Urinary bladder (tissue), 4 donors: ENCODE measurements around the gene NOS1AP. TPM values are rescaled to one million over a fixed set of nuclear protein-coding genes. Genes with fewer than 3 reads are reported as not detected.

Experiments
- DNase-seq: peaks from one replicate; pipeline ENCODE4 v3.0.0-alpha.2; 2015; ENCODE audit errors: extremely low spot score
- H3K27ac ChIP-seq: one replicate; pipeline ENCODE4 v1.5.1; 2013; ENCODE audit warnings: low read depth, mild to moderate bottlenecking, moderate library complexity
- H3K36me3 ChIP-seq: one replicate; pipeline ENCODE4 v1.6.1; 2013; ENCODE audit warnings: mild to moderate bottlenecking, moderate library complexity; ENCODE audit not compliant: insufficient read depth
- H3K4me1 ChIP-seq: one replicate; pipeline ENCODE4 v1.6.1; 2013; ENCODE audit warnings: mild to moderate bottlenecking, moderate library complexity; ENCODE audit not compliant: insufficient read depth
- H3K4me3 ChIP-seq: one replicate; pipeline ENCODE4 v1.5.1; 2013; ENCODE audit warnings: low read depth, low read length
- WGBS: extraction: QIAGEN DNeasy Blood & Tissue Kit; methylation state at CpG from one replicate; pipeline ENCODE4 v1.1.7; 2013; 5-methylcytosine and 5-hydroxymethylcytosine counted together
- polyA plus RNA-seq: library from polyadenylated mRNA; stranded (reverse); fragments of 200-250 nt; gene quantifications from one replicate; pipeline ENCODE4 v1.2.3, GENCODE V29; 2013
- total RNA-seq: library from RNA; depleted of rRNA; stranded (reverse); fragments of >200 nt; gene quantifications from one replicate; pipeline ENCODE4 v1.2.3, GENCODE V29; 2014
- donor health status: healthy with polysubstance abuse.
- donor health status: healthy.

The NOS1AP gene
- total and polyA plus RNA-seq, 2 donors: 0.92 to 2.0 TPM

DNA sequence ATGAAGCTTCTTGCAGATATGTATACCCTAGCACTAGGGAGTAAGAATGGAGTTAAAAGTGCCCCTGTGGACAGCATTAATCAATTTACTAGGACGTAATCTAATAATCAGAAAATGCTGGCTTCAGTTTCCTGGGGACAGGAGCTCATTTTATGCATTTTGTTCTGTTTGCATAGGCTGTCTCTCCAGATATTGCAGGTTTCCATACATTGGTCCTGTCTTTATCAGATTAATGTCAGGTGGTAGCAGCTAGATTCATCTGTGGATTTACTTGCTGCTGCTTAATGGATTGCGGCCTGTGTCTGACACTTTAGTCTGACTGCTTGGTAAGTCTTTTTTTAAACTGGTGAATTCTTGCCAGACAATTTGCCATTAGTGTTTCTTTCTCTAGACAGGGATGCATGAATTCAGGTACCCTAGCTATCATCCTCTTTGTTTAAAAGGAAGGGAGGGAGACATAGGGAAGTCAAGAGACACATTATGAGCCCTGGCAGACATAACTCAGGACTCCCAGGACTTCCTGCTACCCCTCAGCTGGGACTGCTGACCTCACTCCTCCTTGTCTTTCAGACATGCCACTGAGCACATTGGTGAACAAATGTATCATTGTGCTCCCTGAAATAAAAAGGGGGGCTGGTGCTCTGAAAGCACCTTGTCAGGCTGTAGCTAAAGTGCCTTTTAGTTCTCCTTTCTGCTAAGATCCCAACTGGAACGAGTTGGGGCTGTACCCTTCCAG lies 47.7 kb downstream of the NOS1AP start:
- 82% methylated on average over 3 of the region's 3 CpGs for WGBS

DNA sequence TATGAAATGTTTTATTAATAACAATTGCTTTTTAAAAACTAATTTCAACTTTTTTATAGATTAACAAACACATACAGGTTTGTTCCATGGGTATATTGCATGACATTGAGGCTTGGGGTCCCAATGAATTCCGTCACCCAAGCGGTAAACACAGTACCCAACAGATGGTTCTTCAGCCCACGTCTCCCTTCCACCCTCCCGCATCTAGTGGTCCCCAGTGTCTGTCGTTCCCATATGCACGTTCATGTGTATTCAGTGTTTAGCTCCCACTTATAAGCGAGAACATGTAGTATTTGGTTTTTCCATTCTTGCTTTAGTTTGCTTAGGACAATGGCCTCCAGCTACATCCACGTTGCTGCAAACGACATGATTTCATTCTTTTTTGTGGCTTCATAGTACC lies 48.6 kb downstream of the NOS1AP start:
- Histone ChIP-seq H3K4me3 (no peak overlapping the region), H3K27ac (no peak overlapping the region), H3K36me3 (no peaks in the 10 kb centered on the region), H3K4me1 (no peaks in the 10 kb centered on the region)
- no peak for DNase-seq
- 87% methylated on average over 9 of the region's 9 CpGs for WGBS

More for the DNA sequence above, 47.7 kb downstream of the NOS1AP start:
- Histone ChIP-seq H3K4me3 (no peak overlapping the region), H3K27ac (no peak overlapping the region), H3K4me1 (no peaks in the 10 kb centered on the region), H3K36me3 (no peaks in the 10 kb centered on the region)
- DNase-seq: no peak

DNA sequence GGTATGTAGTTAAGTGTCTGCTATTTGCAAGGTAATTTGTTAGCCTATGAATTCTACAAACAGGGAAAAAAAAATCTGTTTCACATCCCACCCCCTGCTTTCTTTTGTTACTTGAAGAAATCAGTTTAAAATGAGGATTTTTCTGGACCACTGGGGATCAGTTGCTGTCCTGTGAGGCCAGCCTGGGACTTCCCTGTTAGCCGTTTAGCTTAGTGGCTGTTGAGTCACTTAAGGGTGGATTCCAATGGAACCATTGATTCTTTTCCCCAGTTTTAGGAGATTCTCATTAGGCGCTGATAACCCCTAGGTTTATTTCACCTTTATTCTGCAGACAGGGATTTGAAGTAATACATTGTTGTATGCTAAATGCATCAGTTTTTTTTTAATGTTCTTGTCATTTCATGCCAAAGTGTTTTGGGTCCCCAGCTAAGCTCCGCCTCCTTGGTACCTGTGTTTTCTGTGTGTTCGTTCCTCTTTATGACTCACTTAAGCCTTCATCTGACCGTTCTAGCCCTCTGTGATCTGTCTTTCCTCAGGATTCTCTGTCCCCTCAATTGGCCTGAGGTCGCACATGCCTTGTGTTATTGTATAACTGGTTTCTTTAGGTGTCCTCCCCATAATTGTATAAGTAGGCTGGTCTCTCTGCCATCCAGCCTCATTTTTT lies 59.3 kb downstream of the NOS1AP start:
- Histone ChIP-seq H3K36me3 (no peaks in the 10 kb centered on the region), H3K27ac (no peak overlapping the region), H3K4me1 (no peaks in the 10 kb centered on the region), H3K4me3 (no peak overlapping the region)
- DNase-seq: no peak
- WGBS: 83% methylated on average over 6 of the region's 6 CpGs

DNA sequence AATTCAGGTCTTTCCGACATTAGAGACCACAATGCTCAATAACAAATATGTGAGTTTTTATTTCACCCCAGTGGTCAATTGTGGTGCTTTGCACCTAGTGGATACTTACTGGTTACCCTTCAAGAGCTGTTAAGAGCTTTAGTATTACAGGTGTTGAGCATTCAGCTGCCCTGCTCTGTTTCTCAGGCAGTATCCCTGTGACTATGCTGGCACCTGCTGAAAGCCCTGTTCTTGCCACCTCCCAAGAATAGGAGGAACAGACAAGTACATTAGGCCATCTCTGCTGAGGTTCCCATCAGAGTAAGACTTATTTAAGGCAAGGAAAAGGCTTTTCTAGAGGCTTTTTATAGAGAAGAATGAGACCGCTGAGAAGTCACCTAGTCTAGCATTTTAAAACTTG lies 60.8 kb downstream of the NOS1AP start:
- WGBS: 73% methylated on average over 2 of the region's 2 CpGs
- no peaks in the 10 kb centered on the region for H3K36me3 ChIP-seq

DNA sequence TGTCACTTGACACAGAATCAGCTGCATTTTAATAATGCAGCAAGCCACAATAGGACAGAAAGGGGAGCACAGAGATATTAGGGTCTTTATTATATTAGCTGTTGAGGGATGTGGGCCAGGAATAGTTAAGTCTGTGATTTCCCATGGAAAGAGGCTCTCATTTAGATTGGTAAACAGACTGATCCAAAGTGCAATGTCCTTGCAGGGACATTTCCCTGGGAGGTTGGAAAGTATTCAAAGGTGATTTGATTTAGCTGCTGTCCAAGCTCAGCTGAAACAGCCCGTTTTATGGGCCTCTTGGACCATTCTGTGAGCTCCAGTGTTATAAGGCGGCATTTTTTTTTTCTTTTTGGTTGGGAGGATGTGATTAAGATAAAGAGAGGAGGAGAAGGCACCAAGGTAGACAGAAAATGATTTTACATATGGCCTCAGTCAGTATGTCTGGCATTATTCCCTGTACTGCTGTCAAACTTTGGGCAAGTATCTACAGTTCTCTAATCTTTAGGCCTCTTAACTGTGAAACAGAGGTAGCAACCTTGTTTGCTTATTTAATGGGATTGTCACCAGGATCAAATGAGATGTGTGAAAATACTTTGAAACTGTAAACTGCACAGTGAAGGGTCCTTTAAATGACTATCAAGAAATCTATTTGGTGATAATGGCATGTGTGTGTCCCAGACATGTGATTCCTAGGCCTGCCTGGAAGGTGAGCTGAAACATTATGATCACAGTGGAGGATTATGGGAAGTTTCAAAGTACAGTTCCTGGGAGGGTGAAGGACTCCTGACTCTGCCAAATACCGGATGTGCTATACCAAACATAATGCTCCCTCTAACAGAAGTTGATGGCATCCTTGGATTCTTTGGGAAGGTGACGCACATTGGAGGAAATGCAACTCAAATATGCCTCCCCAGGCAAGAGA lies 62.2 kb downstream of the NOS1AP start:
- Histone ChIP-seq H3K4me1 (no peaks in the 10 kb centered on the region), H3K4me3 (no peak overlapping the region), H3K27ac (no peak overlapping the region), H3K36me3 (no peaks in the 10 kb centered on the region)
- WGBS: 53% methylated on average over 4 of the region's 4 CpGs
- no peak for DNase-seq

More for the DNA sequence above, 60.8 kb downstream of the NOS1AP start:
- H3K4me3 ChIP-seq: no peak overlapping the region
- no peaks in the 10 kb centered on the region for H3K4me1 ChIP-seq
- no peak for DNase-seq
- no peak overlapping the region for H3K27ac ChIP-seq

DNA sequence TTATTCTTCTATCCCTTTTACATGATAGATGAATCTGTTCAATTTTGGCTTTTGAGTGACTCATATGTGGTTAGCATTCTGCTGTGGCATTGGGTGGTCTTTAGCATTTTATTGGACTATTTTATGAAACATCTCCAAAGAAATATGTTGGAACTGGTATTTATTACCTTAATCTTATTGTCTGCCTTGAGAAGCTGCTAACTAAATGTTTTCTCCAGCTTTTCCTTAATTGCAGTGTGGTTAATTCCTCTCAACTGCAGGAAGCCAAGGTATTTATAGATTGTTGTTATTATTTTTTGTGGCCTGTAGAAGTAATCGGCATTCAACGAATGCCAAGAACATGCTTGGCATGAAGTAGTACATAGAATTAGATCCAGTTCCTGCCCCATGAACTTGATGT lies 64.1 kb downstream of the NOS1AP start:
- 31% methylated on average over 2 of the region's 2 CpGs for WGBS
- Histone ChIP-seq H3K4me1 (no peaks in the 10 kb centered on the region), H3K27ac (no peak overlapping the region), H3K4me3 (no peak overlapping the region), H3K36me3 (no peaks in the 10 kb centered on the region)
- no peak for DNase-seq

DNA sequence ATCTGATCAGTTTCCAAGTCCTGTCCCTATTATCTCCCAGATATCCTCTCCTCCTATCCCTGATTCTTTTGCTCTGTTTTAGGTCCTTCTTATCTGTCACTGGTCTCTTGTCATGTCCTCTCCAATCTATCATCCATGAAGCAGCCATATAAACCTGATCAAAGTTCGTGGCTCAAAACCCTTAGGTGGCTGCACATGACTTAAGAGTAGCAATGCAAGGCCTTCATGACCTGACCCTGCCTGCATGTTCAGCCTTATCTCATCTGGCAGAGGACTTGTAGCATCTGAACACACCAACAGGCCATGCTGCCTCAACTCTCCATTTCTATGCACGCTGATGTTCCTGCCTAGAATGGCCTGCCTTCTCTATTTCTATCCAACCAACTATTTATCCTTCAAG lies 65.2 kb downstream of the NOS1AP start:
- no peak for DNase-seq
- no peaks in the 10 kb centered on the region for H3K36me3 ChIP-seq
- WGBS: 97% methylated on average over 2 of the region's 2 CpGs

DNA sequence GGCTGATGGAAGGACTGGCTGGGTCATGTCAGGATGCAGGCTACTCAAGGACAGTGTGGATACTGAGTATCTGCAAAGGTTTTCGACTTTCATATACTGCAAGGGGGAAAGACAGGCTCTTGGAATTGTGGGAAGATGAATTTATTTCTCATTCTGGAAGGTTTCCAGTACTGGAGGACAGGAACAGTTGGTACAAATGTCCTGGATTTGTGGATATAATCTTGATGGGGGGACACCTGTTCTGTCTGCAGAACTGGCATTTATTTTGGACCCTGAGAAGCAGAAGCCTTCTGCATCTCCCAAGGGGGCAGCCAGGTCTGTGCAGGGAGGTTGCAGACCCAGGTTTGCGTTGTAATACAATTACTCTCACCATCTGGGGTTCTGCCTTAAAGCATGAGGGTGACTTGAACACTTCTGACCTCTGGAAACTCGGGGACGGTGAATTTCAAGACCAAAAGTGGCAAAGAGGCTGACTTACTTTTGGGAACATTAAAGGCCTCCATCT lies 65.8 kb downstream of the NOS1AP start:
- H3K27ac ChIP-seq: no peak overlapping the region
- H3K4me3 ChIP-seq: no peak overlapping the region
- H3K36me3 ChIP-seq: no peaks in the 10 kb centered on the region
- no peaks in the 10 kb centered on the region for H3K4me1 ChIP-seq
- DNase-seq: no peak
- WGBS: 93% methylated on average over 4 of the region's 4 CpGs

More for the DNA sequence above, 65.2 kb downstream of the NOS1AP start:
- Histone ChIP-seq H3K4me3 (no peak overlapping the region), H3K4me1 (no peaks in the 10 kb centered on the region), H3K27ac (no peak overlapping the region)

DNA sequence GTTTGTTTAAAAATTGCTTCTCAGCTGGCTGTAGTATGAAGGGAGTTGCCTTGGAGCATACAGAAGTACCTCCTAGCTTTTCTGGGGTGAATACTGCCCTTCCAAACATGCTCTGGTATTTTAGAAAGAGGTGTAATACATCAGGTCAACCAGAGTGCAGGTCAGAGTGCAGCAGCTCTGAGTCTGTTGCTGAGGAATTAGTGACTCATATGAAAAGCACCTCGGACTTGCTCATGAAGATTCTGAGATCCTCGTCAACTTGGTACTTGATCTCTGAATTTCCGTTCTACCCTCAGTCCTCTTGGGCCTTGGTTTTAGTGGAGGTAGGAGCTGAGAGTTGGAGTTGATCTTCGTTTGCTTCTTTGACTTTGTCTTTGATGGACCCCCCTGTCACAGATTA lies 67.3 kb downstream of the NOS1AP start:
- WGBS: 45% methylated on average over 4 of the region's 4 CpGs
- DNase-seq: no peak
- H3K27ac ChIP-seq: no peak overlapping the region

DNA sequence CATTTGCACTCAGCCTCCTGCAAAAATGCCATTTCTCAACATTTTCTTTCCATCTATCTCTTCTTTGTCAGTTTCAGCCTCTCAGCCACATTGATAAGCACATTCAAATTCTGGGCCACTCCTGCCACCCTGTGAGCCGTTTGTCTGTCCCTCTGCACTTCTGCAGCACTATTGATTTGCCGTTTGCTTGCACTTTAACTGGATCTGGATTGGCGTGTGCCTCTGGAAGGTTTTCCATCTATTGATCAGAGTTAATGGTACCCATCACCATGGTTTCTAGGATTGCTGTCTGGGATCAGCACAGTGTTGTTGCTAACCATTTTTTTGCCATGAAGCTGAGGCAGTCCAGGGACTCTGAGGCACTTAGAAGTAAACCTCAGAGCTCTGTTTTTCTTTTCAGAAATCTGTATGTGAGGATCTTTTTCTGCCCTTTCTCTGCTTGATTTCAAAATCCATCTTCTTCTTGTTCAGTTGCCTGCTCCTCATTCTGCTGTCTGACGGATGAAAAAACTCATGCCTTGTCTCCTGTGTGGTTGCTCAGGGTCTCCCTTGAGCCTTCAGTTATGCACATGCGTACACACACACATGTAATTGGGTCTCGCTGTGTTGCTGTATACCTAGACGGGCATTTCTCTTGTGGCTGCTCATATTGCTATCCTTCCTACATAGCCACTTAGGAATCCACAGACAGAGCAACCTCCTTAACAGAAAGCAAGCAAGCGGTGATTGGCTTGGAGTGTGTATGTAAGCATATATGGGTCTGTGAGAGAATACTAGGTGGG lies 67.9 kb downstream of the NOS1AP start:
- Histone ChIP-seq H3K36me3 (no peaks in the 10 kb centered on the region), H3K4me1 (no peaks in the 10 kb centered on the region), H3K27ac (no peak overlapping the region), H3K4me3 (no peak overlapping the region)
- no peak for DNase-seq
- 80% methylated on average over 8 of the region's 8 CpGs for WGBS

More for the DNA sequence above, 67.3 kb downstream of the NOS1AP start:
- no peaks in the 10 kb centered on the region for H3K4me1 ChIP-seq
- H3K4me3 ChIP-seq: no peak overlapping the region
- no peaks in the 10 kb centered on the region for H3K36me3 ChIP-seq

DNA sequence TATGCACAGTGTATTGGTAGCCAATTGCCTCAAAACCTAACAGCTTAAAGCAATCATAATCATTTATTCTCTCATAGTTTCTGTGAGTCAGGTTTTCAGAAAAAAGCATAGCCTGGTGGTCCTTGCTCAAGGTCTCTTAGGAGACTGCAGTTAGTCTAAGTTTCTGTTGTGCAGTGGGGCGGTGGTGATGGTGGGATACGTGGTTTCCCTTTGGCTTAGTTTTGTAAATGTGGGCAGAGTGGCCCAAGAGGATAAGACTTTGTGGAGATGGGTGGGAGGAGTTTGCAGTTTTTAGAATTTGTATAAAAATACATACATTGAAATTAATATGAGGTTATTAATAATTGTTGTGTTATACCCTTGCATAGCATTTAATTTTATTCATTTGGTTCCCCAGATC lies 68.6 kb downstream of the NOS1AP start:
- 91% methylated on average over 2 of the region's 2 CpGs for WGBS

DNA sequence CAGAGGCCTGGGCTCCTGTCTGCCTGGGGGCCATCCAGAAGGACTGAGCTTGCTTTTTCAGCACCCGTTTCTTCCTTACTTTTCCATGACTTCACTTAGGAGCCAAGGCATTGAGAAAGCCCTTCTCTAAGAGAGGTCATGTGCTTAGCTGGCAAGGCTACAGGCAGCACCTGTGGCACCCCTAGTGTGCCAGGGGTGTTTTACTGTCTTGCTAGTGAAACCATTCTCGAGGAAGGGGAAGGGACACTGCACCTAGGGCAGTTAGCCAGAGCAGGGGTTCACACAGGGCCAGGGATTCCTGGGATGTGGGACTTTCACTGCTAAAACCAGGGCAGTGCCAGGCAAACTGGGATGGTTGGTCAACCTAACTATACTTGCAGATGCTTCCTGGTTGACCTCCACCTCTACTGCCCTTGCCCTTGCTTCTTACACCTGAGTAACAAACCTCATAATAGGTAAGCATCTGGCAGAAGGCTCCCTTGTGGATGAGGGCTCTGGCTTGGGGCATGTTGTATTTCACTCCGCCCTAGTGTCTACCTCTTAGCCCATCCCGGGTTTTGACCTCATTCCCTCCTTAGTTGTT lies 69.2 kb downstream of the NOS1AP start:
- no peak for DNase-seq
- Histone ChIP-seq H3K4me3 (no peak overlapping the region), H3K4me1 (no peaks in the 10 kb centered on the region), H3K27ac (no peak overlapping the region), H3K36me3 (no peaks in the 10 kb centered on the region)
- whole genome bisulfite sequencing: 22% methylated on average over 4 of the region's 4 CpGs

More for the DNA sequence above, 68.6 kb downstream of the NOS1AP start:
- Histone ChIP-seq H3K4me3 (no peak overlapping the region), H3K4me1 (no peaks in the 10 kb centered on the region), H3K36me3 (no peaks in the 10 kb centered on the region), H3K27ac (no peak overlapping the region)
- no peak for DNase-seq
